Activated T-cell treated with anti-CD3 and anti-CD28 coated beads, Interleukin-2, amount 50 U/mL, for 72 hours (primary cell): ENCODE measurements around the gene DPYSL5. TPM values are rescaled to one million over a fixed set of nuclear protein-coding genes. Genes with fewer than 3 reads are reported as not detected.
"Not testable (repeated sequence)": the region's sequence is repeated elsewhere in the genome, so short reads cannot be mapped to it uniquely, and the experiment has no call there.

Source experiments
- ATAC-seq, 2 donors: fragments of 150-1000 bp; cut with Tn5 transposase; replicated peaks in 1 of 2; 2 replicates each; pipeline ENCODE4 v1.10.0; 2021; ENCODE audit warnings: moderate library complexity in 2 of 2, mild to moderate bottlenecking in 1 of 2
- DNase-seq, 2 donors: peaks; one replicate each; pipeline ENCODE4 v3.0.0; 2021 to 2022; ENCODE audit warnings: mixed read lengths in 1 of 2
- H3K27ac Mint-ChIP-seq: one replicate; pipeline ENCODE4 v1.8.0; 2022; ENCODE audit warnings: mild to moderate bottlenecking, moderate library complexity, mixed read lengths
- H3K27me3 Mint-ChIP-seq: one replicate; pipeline ENCODE4 v1.8.0; 2022; ENCODE audit warnings: low read depth, mixed read lengths
- H3K36me3 Mint-ChIP-seq, 2 donors: one replicate each; pipeline ENCODE4 v1.8.0; 2022; ENCODE audit warnings: mixed read lengths in 2 of 2, mild to moderate bottlenecking in 1 of 2; ENCODE audit not compliant: insufficient read depth in 2 of 2
- H3K4me1 Mint-ChIP-seq: one replicate; pipeline ENCODE4 v1.8.0; 2022; ENCODE audit warnings: low read depth, mixed read lengths
- H3K4me3 Mint-ChIP-seq, 2 donors: one replicate each; pipeline ENCODE4 v1.8.0; 2022; ENCODE audit warnings: mild to moderate bottlenecking in 2 of 2, mixed read lengths in 2 of 2, moderate library complexity in 2 of 2
- H3K9me3 Mint-ChIP-seq, 2 donors: one replicate each; pipeline ENCODE4 v1.8.0; 2022; ENCODE audit warnings: mixed read lengths in 2 of 2
- total RNA-seq, 2 donors: library from RNA; stranded (reverse); gene quantifications; one replicate each; pipeline ENCODE4 v1.2.3, GENCODE V29; 2022

DPYSL5 gene
- total RNA-seq, 2 donors from 2014 or later: not detected

GRCh38 chr2:26921323-26921722 is 73.4 kb downstream of the DPYSL5 start:
- Mint-ChIP-seq H3K4me3 (no peak overlapping the region), H3K4me1 (peaks cover 10% of the 10 kb centered on the region), H3K27me3 (peaks cover 24% of the 10 kb centered on the region), H3K9me3 (no peaks in the 10 kb centered on the region), H3K36me3 (no peaks in the 10 kb centered on the region), H3K27ac (no peak overlapping the region)
- ATAC-seq (no peak), DNase-seq (no peak)

DNA sequence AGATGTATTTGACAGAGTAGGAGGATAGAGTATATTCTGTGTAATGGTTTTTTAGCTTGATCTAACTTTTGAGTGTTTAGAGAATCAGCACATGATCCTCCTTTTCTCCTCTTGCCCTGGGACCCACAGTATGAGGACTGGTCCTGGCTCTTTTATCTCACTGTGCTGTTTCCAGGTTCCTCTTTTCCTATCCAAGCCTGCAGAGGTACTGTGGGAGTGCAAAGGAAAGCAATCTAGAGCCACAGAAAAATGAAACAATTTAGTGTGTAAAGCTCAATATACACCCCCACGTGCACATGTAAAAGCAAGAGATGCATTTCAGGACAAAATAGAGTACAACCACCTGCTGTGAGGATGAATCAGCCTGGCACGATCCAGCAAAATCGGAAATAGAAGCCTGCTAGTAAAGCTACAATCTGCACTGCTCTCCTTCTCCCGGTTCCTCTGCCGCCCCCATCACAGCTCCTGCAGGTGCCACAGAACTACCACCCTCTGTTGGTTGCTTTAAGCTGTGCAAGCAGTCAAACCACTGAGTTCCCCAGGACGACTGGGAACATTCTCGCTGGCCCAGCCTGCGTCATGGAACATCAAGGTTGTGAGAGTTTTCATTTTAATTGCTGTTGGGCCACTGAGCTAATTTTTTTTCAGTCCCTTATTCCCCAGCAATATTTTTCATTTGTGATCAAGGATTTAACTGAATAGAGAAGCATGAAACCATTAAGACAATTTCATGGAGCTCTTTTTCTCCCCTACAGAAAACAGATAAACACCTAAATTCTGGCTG is 74.7 kb downstream of the DPYSL5 start:
- H3K27ac Mint-ChIP-seq: no peak overlapping the region
- peaks cover 10% of the 10 kb centered on the region for H3K4me1 Mint-ChIP-seq
- H3K27me3 Mint-ChIP-seq: peaks cover 24% of the 10 kb centered on the region
- H3K36me3 Mint-ChIP-seq: no peaks in the 10 kb centered on the region
- peak; percentile 35 for DNase-seq
- no peaks in the 10 kb centered on the region for H3K9me3 Mint-ChIP-seq
- no peak overlapping the region for H3K4me3 Mint-ChIP-seq
- ATAC-seq: peak; percentile 64 to 69

DNA sequence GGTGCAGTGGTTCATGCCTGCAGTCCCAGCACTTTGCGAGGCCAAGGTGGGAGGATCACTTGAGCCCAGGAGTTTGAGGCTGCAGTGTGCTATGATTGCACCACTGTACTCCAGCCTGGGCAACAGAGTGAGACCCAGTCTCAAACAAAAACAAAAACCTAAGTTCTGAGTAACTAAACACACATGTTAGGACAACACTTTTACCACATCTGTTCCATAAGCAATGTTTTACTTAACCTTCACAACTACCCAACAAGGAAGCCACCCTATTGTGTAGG is 75.2 kb downstream of the DPYSL5 start:
- peaks cover 10% of the 10 kb centered on the region for H3K4me1 Mint-ChIP-seq
- H3K27ac Mint-ChIP-seq, H3K4me3 Mint-ChIP-seq, H3K9me3 Mint-ChIP-seq, DNase-seq, ATAC-seq, H3K36me3 Mint-ChIP-seq: not testable (repeated sequence)
- peaks cover 24% of the 10 kb centered on the region for H3K27me3 Mint-ChIP-seq

DNA sequence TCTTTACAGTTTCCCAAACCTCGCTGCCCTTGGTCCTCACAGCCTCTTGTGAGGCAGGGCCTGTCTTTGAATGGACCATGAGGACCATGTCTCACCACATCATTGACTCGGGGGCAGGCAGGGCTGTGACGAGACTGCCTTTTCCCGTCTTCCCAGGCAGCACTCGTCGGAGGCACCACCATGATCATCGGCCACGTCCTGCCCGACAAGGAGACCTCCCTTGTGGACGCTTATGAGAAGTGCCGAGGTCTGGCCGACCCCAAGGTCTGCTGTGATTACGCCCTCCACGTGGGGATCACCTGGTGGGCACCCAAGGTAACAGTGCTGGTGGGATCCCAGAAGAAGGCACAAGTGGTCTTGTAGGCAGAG is 76.8 kb downstream of the DPYSL5 start:
- no peaks in the 10 kb centered on the region for H3K9me3 Mint-ChIP-seq
- H3K4me1 Mint-ChIP-seq: peaks cover 10% of the 10 kb centered on the region
- no peaks in the 10 kb centered on the region for H3K36me3 Mint-ChIP-seq
- peaks cover 24% of the 10 kb centered on the region for H3K27me3 Mint-ChIP-seq
- ATAC-seq (no peak), DNase-seq (no peak)
- H3K27ac Mint-ChIP-seq: no peak overlapping the region
- no peak overlapping the region for H3K4me3 Mint-ChIP-seq

- Mint-ChIP-seq H3K4me3 (no peak overlapping the region), H3K4me1 (peaks cover 10% of the 10 kb centered on the region), H3K27me3 (peaks cover 24% of the 10 kb centered on the region), H3K27ac (no peak overlapping the region), H3K36me3 (no peaks in the 10 kb centered on the region), H3K9me3 (no peaks in the 10 kb centered on the region)
- DNase-seq: no peak
- no peak for ATAC-seq
Observed at GRCh38 chr2:26925100-26925791, 77.3 kb downstream of the DPYSL5 start.

- Mint-ChIP-seq H3K36me3 (no peaks in the 10 kb centered on the region), H3K27me3 (peaks cover 14% of the 10 kb centered on the region)
- ATAC-seq: no peak
Observed at GRCh38 chr2:26927221-26927620, 79.3 kb downstream of the DPYSL5 start.

DNA sequence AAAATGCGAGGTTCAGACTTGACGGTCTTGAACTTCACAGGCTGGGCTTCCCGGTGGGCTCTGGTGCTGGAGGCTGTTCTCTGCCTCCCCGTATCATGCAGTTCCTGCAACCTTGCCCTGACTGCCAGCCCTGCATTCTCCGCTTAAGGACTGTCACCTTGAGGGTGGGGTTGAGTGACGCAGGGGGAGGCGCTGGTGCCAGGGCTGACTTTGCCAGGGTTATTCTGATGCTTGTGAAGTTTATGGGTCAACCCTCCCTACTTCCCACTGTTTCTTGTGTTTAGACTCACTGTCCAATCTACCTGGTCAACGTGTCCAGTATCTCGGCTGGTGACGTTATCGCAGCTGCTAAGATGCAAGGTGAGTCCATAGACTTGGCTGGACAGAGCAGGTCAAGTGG is 85.0 kb downstream of the DPYSL5 start:
- ATAC-seq: no peak
- no peaks in the 10 kb centered on the region for H3K9me3 Mint-ChIP-seq
- H3K27ac Mint-ChIP-seq: no peak overlapping the region
- DNase-seq: no peak
- no peaks in the 10 kb centered on the region for H3K4me1 Mint-ChIP-seq
- H3K27me3 Mint-ChIP-seq: peaks cover 14% of the 10 kb centered on the region
- no peak overlapping the region for H3K4me3 Mint-ChIP-seq
- no peaks in the 10 kb centered on the region for H3K36me3 Mint-ChIP-seq

More at GRCh38 chr2:26927221-26927620, 79.3 kb downstream of the DPYSL5 start:
- peaks cover 10% of the 10 kb centered on the region for H3K4me1 Mint-ChIP-seq
- no peak overlapping the region for H3K27ac Mint-ChIP-seq
- no peak overlapping the region for H3K4me3 Mint-ChIP-seq
- no peak for DNase-seq
- no peaks in the 10 kb centered on the region for H3K9me3 Mint-ChIP-seq

DNA sequence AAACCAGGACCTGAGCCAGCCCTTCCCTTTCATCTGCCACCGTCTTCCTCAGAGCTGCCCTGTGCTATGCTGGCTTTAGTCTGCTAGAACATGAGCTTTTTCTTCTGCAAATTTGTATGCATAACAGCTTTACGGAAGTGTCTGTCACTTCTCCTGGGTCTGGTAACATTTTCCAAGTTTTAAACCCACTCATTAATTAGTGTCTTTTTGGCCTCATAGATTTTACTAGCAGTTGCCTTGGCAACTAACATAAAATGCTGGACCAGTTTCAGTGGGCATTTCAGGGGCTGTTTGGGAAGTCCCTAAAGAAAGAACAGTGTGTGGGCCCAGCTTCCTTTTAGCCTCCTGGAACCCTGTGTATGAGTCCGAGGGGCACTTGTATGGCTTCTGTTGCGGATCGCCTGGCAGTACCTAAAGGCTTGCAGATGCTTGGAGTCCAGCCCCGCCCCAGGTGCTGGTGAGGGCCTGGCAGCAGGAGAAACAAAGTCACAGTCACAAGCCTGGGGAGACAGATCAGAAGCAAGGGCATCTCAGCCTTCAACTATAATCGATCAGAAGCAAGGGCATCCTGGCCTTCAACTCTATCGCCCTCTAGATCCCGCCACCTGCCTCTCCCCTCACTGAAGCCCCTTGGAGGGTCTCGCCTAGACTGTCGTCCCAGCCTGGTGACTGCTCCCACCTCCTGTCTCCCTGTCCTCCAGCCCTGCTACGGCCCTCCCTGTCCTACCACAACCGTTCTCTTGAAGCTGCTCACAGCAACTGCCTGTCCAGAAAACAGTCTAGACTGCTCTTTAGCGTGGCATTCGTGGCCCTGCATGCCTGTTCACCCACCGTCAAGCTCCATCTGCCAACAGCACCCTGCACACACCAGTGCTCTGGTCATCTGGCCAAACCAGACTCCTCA is 85.8 kb downstream of the DPYSL5 start:
- no peak for ATAC-seq

GRCh38 chr2:26934335-26934724 is 86.4 kb downstream of the DPYSL5 start:
- no peaks in the 10 kb centered on the region for H3K36me3 Mint-ChIP-seq
- H3K27me3 Mint-ChIP-seq: peaks cover 14% of the 10 kb centered on the region
- H3K9me3 Mint-ChIP-seq: no peaks in the 10 kb centered on the region
- H3K4me1 Mint-ChIP-seq: no peaks in the 10 kb centered on the region
- H3K27ac Mint-ChIP-seq: no peak overlapping the region
- no peak for ATAC-seq
- no peak overlapping the region for H3K4me3 Mint-ChIP-seq
- DNase-seq: no peak

More for the DNA sequence above, 85.8 kb downstream of the DPYSL5 start:
- Mint-ChIP-seq H3K4me3 (no peak overlapping the region), H3K4me1 (no peaks in the 10 kb centered on the region), H3K27ac (no peak overlapping the region), H3K9me3 (no peaks in the 10 kb centered on the region), H3K36me3 (no peaks in the 10 kb centered on the region), H3K27me3 (peaks cover 14% of the 10 kb centered on the region)
- DNase-seq: no peak

DNA sequence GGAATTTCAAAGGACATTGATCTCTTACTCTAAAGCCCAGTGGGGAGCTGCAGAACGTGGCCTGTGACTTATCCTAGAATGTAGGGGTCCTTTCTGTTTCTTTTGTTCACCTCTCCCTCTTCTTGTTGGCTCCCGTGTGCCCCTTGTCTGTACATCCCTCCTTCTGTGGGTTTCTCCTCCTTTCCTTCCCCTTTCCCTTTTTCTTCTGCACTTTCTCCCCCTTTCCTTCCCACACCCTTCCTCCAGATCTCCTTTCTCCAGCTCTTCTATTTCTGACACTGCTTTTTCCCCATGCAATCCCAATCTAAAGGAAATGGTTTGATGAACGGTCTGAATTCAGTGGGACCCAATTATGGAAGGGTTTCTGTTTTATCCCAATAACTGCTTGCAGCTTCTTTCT is 87.1 kb downstream of the DPYSL5 start:
- Mint-ChIP-seq H3K27ac (no peak overlapping the region), H3K27me3 (peaks cover 18% of the 10 kb centered on the region), H3K4me3 (no peak overlapping the region), H3K36me3 (no peaks in the 10 kb centered on the region), H3K9me3 (no peaks in the 10 kb centered on the region), H3K4me1 (no peaks in the 10 kb centered on the region)
- ATAC-seq (no peak), DNase-seq (no peak)

DNA sequence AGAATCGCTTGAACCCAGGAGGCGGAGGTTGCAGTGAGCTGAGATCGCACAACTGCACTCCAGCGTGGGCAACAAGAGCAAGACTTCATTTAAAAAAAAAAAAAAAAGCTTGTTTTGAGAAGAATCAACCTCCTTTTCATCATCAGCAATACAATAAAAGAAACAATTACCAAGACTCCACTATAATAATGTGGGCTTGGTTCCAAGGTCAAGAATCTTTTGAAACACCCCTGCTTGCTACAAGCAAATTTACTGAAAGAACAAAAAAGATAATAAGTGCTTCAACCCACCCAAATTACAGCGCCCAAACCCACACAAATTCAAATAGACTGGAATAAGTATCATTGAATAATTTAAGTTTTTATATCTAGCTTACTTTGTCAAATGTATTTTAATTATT is 88.9 kb downstream of the DPYSL5 start:
- DNase-seq (no peak), ATAC-seq (no peak)
- H3K36me3 Mint-ChIP-seq: no peaks in the 10 kb centered on the region
- H3K4me1 Mint-ChIP-seq: no peaks in the 10 kb centered on the region
- H3K27ac Mint-ChIP-seq: no peak overlapping the region
- H3K27me3 Mint-ChIP-seq: peaks cover 23% of the 10 kb centered on the region
- H3K9me3 Mint-ChIP-seq: no peaks in the 10 kb centered on the region
- no peak overlapping the region for H3K4me3 Mint-ChIP-seq

DNA sequence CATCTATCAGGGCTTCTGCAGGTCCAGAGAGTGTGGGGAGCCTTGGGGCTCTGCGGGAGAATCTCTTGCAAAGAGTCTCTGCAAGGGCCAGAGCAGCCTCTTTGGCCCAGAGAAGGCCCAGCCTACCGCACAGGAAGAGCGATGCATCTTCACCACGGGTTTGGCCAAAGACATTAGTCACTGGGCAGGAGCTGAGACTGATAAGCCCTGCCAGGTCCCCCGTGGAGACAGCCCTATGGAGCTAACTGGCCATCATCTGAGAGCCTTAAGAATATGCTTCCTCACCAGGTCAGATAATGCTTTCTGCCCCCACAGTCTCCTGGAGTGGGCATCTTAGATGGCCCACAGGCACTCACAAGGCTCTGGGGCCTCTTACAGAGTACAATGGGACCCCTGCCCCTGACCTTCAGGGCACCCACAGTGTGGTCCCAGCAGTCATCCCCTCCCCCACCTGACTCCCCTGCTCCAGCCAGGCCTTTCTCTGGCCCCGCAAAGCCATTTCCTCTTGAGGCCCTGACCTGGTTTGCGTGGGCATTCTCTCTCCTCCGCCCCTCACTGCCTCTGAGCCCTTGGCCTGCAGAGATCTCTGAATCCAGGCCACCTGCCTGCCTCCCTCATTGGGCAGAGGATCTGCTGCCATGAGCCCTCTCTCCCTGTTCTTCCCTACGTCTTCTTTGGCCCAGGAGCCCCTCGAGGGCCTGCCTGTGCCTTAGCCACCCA is 90.6 kb downstream of the DPYSL5 start:
- H3K36me3 Mint-ChIP-seq: no peaks in the 10 kb centered on the region
- peaks cover 23% of the 10 kb centered on the region for H3K27me3 Mint-ChIP-seq
- no peaks in the 10 kb centered on the region for H3K9me3 Mint-ChIP-seq
- H3K4me3 Mint-ChIP-seq: no peak overlapping the region
- H3K4me1 Mint-ChIP-seq: peaks cover 7% of the 10 kb centered on the region
- DNase-seq (no peak), ATAC-seq (no peak)
- no peak overlapping the region for H3K27ac Mint-ChIP-seq

- Mint-ChIP-seq H3K4me1 (peaks cover 7% of the 10 kb centered on the region), H3K27ac (no peak overlapping the region), H3K9me3 (no peaks in the 10 kb centered on the region), H3K36me3 (no peaks in the 10 kb centered on the region), H3K27me3 (peaks cover 20% of the 10 kb centered on the region), H3K4me3 (no peak overlapping the region)
- no peak for DNase-seq
- no peak for ATAC-seq
Observed at GRCh38 chr2:26940001-26940400, 92.1 kb downstream of the DPYSL5 start.
